C4-2B (cell line): Measurements from ENCODE around the gene CFI.

Experiments
- CTCF ChIP-seq: fragments of 450-650 bp; conservative IDR thresholded peaks from 2 replicates; pipeline ENCODE4 v1.5.1; 2017; ENCODE audit warnings: mild to moderate bottlenecking
- ZFX ChIP-seq: fragments of 450-650 bp; IDR thresholded peaks from 2 replicates; pipeline ENCODE4 v1.6.1; 2017

- TF ChIP-seq CTCF (no peak), ZFX (no peak)
Measured at GRCh38 chr4:109847896-109848442, 46.2 kb upstream of the CFI start, which contains the start of gene LRIT3.
